ENCODE results near the gene SMC4. TPM values are rescaled to one million over a fixed set of nuclear protein-coding genes. Genes with fewer than 3 reads are reported as not detected.

Gene SMC4
- total RNA-seq, 2 donors from 2014 or later: 43.1 to 134 TPM

- Histone ChIP-seq H3K4me1 (no peaks in the 10 kb centered on the region), H3K9me3 (no peaks in the 10 kb centered on the region), H3K9ac (ENCODE audit: low read depth in 2 of 2, low read length in 2 of 2) (no peak overlapping the region), H3K27me3 (no peaks in the 10 kb centered on the region), H3K36me3 (no peaks in the 10 kb centered on the region), H3K27ac (no peak overlapping the region), H3K4me3 (no peak overlapping the region)
- DNase-seq: no peak
- no peak for TF ChIP-seq CTCF (IDR thresholded peaks at IDR 0.05)
- intact Hi-C loops (cut with DNase I): no loop called here
These were observed 60.6 kb downstream of the SMC4 start for GRCh38 chr3:160460033-160460432.

GRCh38 chr3:160464321-160464720, 64.9 kb downstream of the SMC4 start:
- TF ChIP-seq CTCF (IDR thresholded peaks at IDR 0.05): no peak
- Histone ChIP-seq H3K9ac (ENCODE audit: low read depth in 2 of 2, low read length in 2 of 2) (no peak overlapping the region), H3K4me1 (no peaks in the 10 kb centered on the region), H3K36me3 (no peaks in the 10 kb centered on the region), H3K4me3 (no peak overlapping the region), H3K27ac (no peak overlapping the region), H3K27me3 (no peaks in the 10 kb centered on the region), H3K9me3 (no peaks in the 10 kb centered on the region)
- no peak for DNase-seq
- intact Hi-C loops (cut with DNase I): no loop called here

GRCh38 chr3:160464971-160465370, 65.5 kb downstream of the SMC4 start:
- Histone ChIP-seq H3K27ac (no peak overlapping the region), H3K27me3 (no peaks in the 10 kb centered on the region), H3K9me3 (no peaks in the 10 kb centered on the region), H3K4me1 (no peaks in the 10 kb centered on the region), H3K9ac (ENCODE audit: low read depth in 2 of 2, low read length in 2 of 2) (no peak overlapping the region), H3K36me3 (no peaks in the 10 kb centered on the region), H3K4me3 (no peak overlapping the region)
- TF ChIP-seq CTCF (IDR thresholded peaks at IDR 0.05): no peak
- intact Hi-C loops (cut with DNase I): no loop called here
- no peak for DNase-seq

GRCh38 chr3:160470181-160470580, 70.7 kb downstream of the SMC4 start:
- DNase-seq: no peak
- Histone ChIP-seq H3K4me3 (no peak overlapping the region), H3K9me3 (no peaks in the 10 kb centered on the region), H3K4me1 (no peaks in the 10 kb centered on the region), H3K36me3 (no peaks in the 10 kb centered on the region), H3K27me3 (no peaks in the 10 kb centered on the region), H3K9ac (ENCODE audit: low read depth in 2 of 2, low read length in 2 of 2) (no peak overlapping the region), H3K27ac (no peak overlapping the region)
- intact Hi-C loops (cut with DNase I): no loop called here
- TF ChIP-seq CTCF (IDR thresholded peaks at IDR 0.05): no peak

- Histone ChIP-seq H3K36me3 (no peaks in the 10 kb centered on the region), H3K27ac (no peak overlapping the region), H3K27me3 (no peaks in the 10 kb centered on the region), H3K9me3 (no peaks in the 10 kb centered on the region), H3K9ac (ENCODE audit: low read depth in 2 of 2, low read length in 2 of 2) (no peak overlapping the region), H3K4me1 (no peaks in the 10 kb centered on the region), H3K4me3 (no peak overlapping the region)
- no peak for DNase-seq
- TF ChIP-seq CTCF (IDR thresholded peaks at IDR 0.05): no peak
- intact Hi-C loops (cut with DNase I): no loop called here
These were observed 72.4 kb downstream of the SMC4 start for GRCh38 chr3:160471892-160472291.

- intact Hi-C loops (cut with DNase I): no loop called here
- Histone ChIP-seq H3K9me3 (no peaks in the 10 kb centered on the region), H3K9ac (ENCODE audit: low read depth in 2 of 2, low read length in 2 of 2) (no peak overlapping the region), H3K4me1 (no peaks in the 10 kb centered on the region), H3K36me3 (no peaks in the 10 kb centered on the region), H3K4me3 (no peak overlapping the region), H3K27ac (no peak overlapping the region), H3K27me3 (no peaks in the 10 kb centered on the region)
- TF ChIP-seq CTCF (IDR thresholded peaks at IDR 0.05): no peak
- DNase-seq: no peak
These were observed 72.9 kb downstream of the SMC4 start for GRCh38 chr3:160472344-160472743.
